Epidermal melanocyte (primary cell): Measurements from ENCODE around the gene DHRS3.

Experiments used
- DNase-seq: peaks from one replicate; pipeline ENCODE4 v3.0.0; 2011; ENCODE audit warnings: low spot score; ENCODE audit not compliant: insufficient read length

DHRS3 gene

GRCh38 chr1:12518931-12519692 lies 98.9 kb downstream of the DHRS3 start:
- DNase-seq: no peak
